Astrocyte (in vitro differentiated cells and primary cell): ENCODE data around the gene NRROS.

ENCODE experiments used
- CTCF ChIP-seq: IDR thresholded peaks from 2 replicates; pipeline ENCODE4 v1.5.1; 2011; ENCODE audit warnings: low read depth, mild to moderate bottlenecking, inconsistent platforms, low read length, moderate library complexity; ENCODE audit not compliant: insufficient read depth
- EZH2 ChIP-seq: IDR thresholded peaks from 2 replicates; pipeline ENCODE4 v1.6.1; 2012; ENCODE audit warnings: mild to moderate bottlenecking, low read length, inconsistent platforms; ENCODE audit not compliant: insufficient read depth

GRCh38 chr3:196620161-196620604 lies 19.3 kb upstream of the NRROS start:
- no peak for TF ChIP-seq EZH2
- no peak for TF ChIP-seq CTCF
